ENCODE measurements around the gene ERCC1.

- TF ChIP-seq CTCF (IDR thresholded peaks at IDR 0.05), result no peak
- TF ChIP-seq EP300 (IDR thresholded peaks at IDR 0.05), result no peak
- no peak for TF ChIP-seq POLR2A (IDR thresholded peaks at IDR 0.05)
Observed at GRCh38 chr19:45361608-45362007, 62.1 kb downstream of the ERCC1 start.
